H9 (cell line): ENCODE measurements around the gene CEP152. TPM values are rescaled to one million over a fixed set of nuclear protein-coding genes. Genes with fewer than 3 reads are reported as not detected.

Experiments used
- DNase-seq: peaks from one replicate; pipeline ENCODE4 v3.0.0-alpha.2; 2017
- H2AFZ ChIP-seq: one replicate; pipeline ENCODE4 v1.6.1; 2013; ENCODE audit warnings: mild to moderate bottlenecking, low read length, control low read depth, moderate library complexity
- H2AK5ac ChIP-seq: 2 replicates; pipeline ENCODE4 v1.6.1; 2013; ENCODE audit warnings: low read length, control low read depth, mixed read lengths; ENCODE audit not compliant: insufficient read length
- H2BK120ac ChIP-seq: one replicate; pipeline ENCODE4 v1.6.1; 2013; ENCODE audit warnings: low read depth, mild to moderate bottlenecking, low read length, control low read depth, inconsistent platforms; ENCODE audit not compliant: poor library complexity, severe bottlenecking
- H2BK12ac ChIP-seq: 2 replicates; pipeline ENCODE4 v1.6.1; 2013; ENCODE audit warnings: low read length, control low read depth, mixed read lengths, low read depth; ENCODE audit not compliant: insufficient read length
- H2BK15ac ChIP-seq: 2 replicates; pipeline ENCODE4 v1.6.1; 2013; ENCODE audit warnings: low read depth, low read length, control low read depth
- H2BK20ac ChIP-seq: one replicate; pipeline ENCODE4 v1.6.1; 2013; ENCODE audit warnings: low read depth, mild to moderate bottlenecking, low read length, control low read depth, inconsistent platforms; ENCODE audit not compliant: poor library complexity, severe bottlenecking
- H2BK5ac ChIP-seq: 2 replicates; pipeline ENCODE4 v1.6.1; 2013; ENCODE audit warnings: low read length, control low read depth, mixed read lengths; ENCODE audit not compliant: insufficient read length
- H3K14ac ChIP-seq: 2 replicates; pipeline ENCODE4 v1.6.1; 2013; ENCODE audit warnings: low read length, control low read depth; ENCODE audit not compliant: insufficient read depth
- H3K18ac ChIP-seq: 2 replicates; pipeline ENCODE4 v1.6.1; 2013; ENCODE audit warnings: low read depth, mild to moderate bottlenecking, mixed read lengths, low read length, control low read depth; ENCODE audit not compliant: insufficient read length
- H3K23ac ChIP-seq: 2 replicates; pipeline ENCODE4 v1.6.1; 2013; ENCODE audit warnings: low read length, control low read depth, mixed read lengths, low read depth; ENCODE audit not compliant: insufficient read length
- H3K23me2 ChIP-seq: 2 replicates; pipeline ENCODE4 v1.6.1; 2013; ENCODE audit warnings: low read depth, mild to moderate bottlenecking, mixed read lengths, low read length, control low read depth; ENCODE audit not compliant: insufficient read length, poor library complexity, severe bottlenecking
- H3K27ac ChIP-seq: 2 replicates; pipeline ENCODE4 v1.5.1; 2013; ENCODE audit warnings: low read length, control low read depth, mixed read lengths, low read depth; ENCODE audit not compliant: insufficient read length
- H3K27me3 ChIP-seq: 2 replicates; pipeline ENCODE4 v1.6.1; 2013; ENCODE audit warnings: low read length, control low read depth, inconsistent platforms; ENCODE audit not compliant: insufficient read depth
- H3K4ac ChIP-seq: 2 replicates; pipeline ENCODE4 v1.6.1; 2013; ENCODE audit warnings: low read depth, mild to moderate bottlenecking, control low read depth, inconsistent platforms, low read length, moderate library complexity
- H3K4me1 ChIP-seq: 2 replicates; pipeline ENCODE4 v1.6.1; 2013; ENCODE audit warnings: low read length, control low read depth, inconsistent platforms; ENCODE audit not compliant: insufficient read depth
- H3K4me2 ChIP-seq: 2 replicates; pipeline ENCODE4 v1.6.1; 2013; ENCODE audit warnings: low read length, control low read depth, mixed read lengths; ENCODE audit not compliant: insufficient read length, insufficient read depth
- H3K56ac ChIP-seq: 2 replicates; pipeline ENCODE4 v1.6.1; 2013; ENCODE audit warnings: low read depth, mild to moderate bottlenecking, mixed read lengths, low read length, control low read depth; ENCODE audit not compliant: insufficient read length
- H3K79me1 ChIP-seq: 2 replicates; pipeline ENCODE4 v1.6.1; 2013; ENCODE audit warnings: low read depth, mild to moderate bottlenecking, moderate library complexity, low read length, control low read depth, inconsistent platforms; ENCODE audit not compliant: insufficient read depth, poor library complexity, severe bottlenecking
- H3K79me2 ChIP-seq: 2 replicates; pipeline ENCODE4 v1.6.1; 2013; ENCODE audit warnings: low read length, control low read depth, inconsistent platforms; ENCODE audit not compliant: insufficient read depth
- H3K9ac ChIP-seq: 2 replicates; pipeline ENCODE4 v1.6.1; 2013; ENCODE audit warnings: low read length, control low read depth, mixed read lengths; ENCODE audit not compliant: insufficient read length; ENCODE audit errors: extremely low read depth
- H3K9me3 ChIP-seq: one replicate; pipeline ENCODE4 v1.6.1; 2013; ENCODE audit warnings: low read depth, low read length, inconsistent platforms; ENCODE audit not compliant: control insufficient read depth
- H3T11ph ChIP-seq: one replicate; pipeline ENCODE4 v1.6.1; 2013; ENCODE audit warnings: mild to moderate bottlenecking, low read length, control low read depth, inconsistent platforms
- H4K20me1 ChIP-seq: one replicate; pipeline ENCODE4 v1.6.1; 2013; ENCODE audit not compliant: control insufficient read depth, insufficient read length, insufficient read depth
- H4K5ac ChIP-seq: 2 replicates; pipeline ENCODE4 v1.6.1; 2013; ENCODE audit warnings: low read depth, mild to moderate bottlenecking, mixed read lengths, low read length, control low read depth; ENCODE audit not compliant: insufficient read length
- H4K8ac ChIP-seq: replicated peaks from 2 replicates; pipeline ENCODE4 v1.6.1; 2013; ENCODE audit warnings: low read length, control low read depth, mixed read lengths, low read depth; ENCODE audit not compliant: insufficient read length
- H4K91ac ChIP-seq: 2 replicates; pipeline ENCODE4 v1.6.1; 2013; ENCODE audit warnings: low read depth, mild to moderate bottlenecking, moderate library complexity, mixed read lengths, low read length, control low read depth; ENCODE audit not compliant: insufficient read length
- H3K27ac Mint-ChIP-seq, 3 experiments: 2 replicates in 2 of 3; 3 replicates in 1 of 3; pipeline ENCODE4 v1.8.0; 2020 to 2021; ENCODE audit warnings: mixed read lengths in 3 of 3, mild to moderate bottlenecking in 1 of 3, moderate library complexity in 1 of 3
- H3K27me3 Mint-ChIP-seq: 2 replicates; pipeline ENCODE4 v1.8.0; 2021; ENCODE audit warnings: low read depth, mild to moderate bottlenecking, moderate library complexity, mixed read lengths
- H3K36me3 Mint-ChIP-seq, 3 experiments: 2 replicates in 2 of 3; 3 replicates in 1 of 3; pipeline ENCODE4 v1.8.0; 2020 to 2021; ENCODE audit warnings: low read depth in 3 of 3, mixed read lengths in 3 of 3; ENCODE audit not compliant: insufficient read depth in 1 of 3
- H3K4me1 Mint-ChIP-seq, 2 experiments: 2 replicates each; pipeline ENCODE4 v1.8.0; 2020; ENCODE audit warnings: mixed read lengths in 2 of 2
- H3K4me3 Mint-ChIP-seq, 2 experiments: 2 replicates in 1 of 2; 3 replicates in 1 of 2; pipeline ENCODE4 v1.8.0; 2020 to 2021; ENCODE audit warnings: mild to moderate bottlenecking in 2 of 2, mixed read lengths in 2 of 2, moderate library complexity in 1 of 2
- H3K9me3 Mint-ChIP-seq, 2 experiments: 2 replicates in 1 of 2; 3 replicates in 1 of 2; pipeline ENCODE4 v1.8.0; 2020; ENCODE audit warnings: mild to moderate bottlenecking in 2 of 2, mixed read lengths in 2 of 2, moderate library complexity in 1 of 2
- CTCF ChIP-seq: fragments of 200-600 bp; sonication (generic); conservative IDR thresholded peaks from 3 replicates; pipeline ENCODE4 v1.8.0; 2021; ENCODE audit warnings: antibody characterized with exemption, mild to moderate bottlenecking
- WGBS: extraction: QIAGEN DNeasy Blood & Tissue Kit; methylation state at CpG from one replicate; pipeline ENCODE4 v1.1.7; 2013; ENCODE audit warnings: missing lambda C conversion rate, low lambda C conversion rate, mixed read lengths; ENCODE audit not compliant: insufficient read length; ENCODE audit errors: extremely low coverage; 5-methylcytosine and 5-hydroxymethylcytosine counted together
- total RNA-seq: library from RNA; stranded (reverse); gene quantifications from 2 replicates; pipeline ENCODE4 v1.2.1, GENCODE V29; 2021

CEP152 gene
- total RNA-seq, 1 experiment from 2014 or later: 10.9 TPM

- no peaks in the 10 kb centered on the region for H3K79me1 ChIP-seq
- no peak overlapping the region for H2BK5ac ChIP-seq
- no peak overlapping the region for H2BK20ac ChIP-seq
- H4K8ac ChIP-seq: no peak overlapping the region
- H4K91ac ChIP-seq: no peak overlapping the region
- H3K4me1 ChIP-seq: no peaks in the 10 kb centered on the region
- no peaks in the 10 kb centered on the region for H3K23me2 ChIP-seq
- no peak overlapping the region for H3K4ac ChIP-seq
- H3K27me3 ChIP-seq: no peaks in the 10 kb centered on the region
- Mint-ChIP-seq H3K4me1 (peaks cover 8 to 35% of the 10 kb centered on the region in 2 experiments), H3K36me3 (peaks cover 8 to 28% (median 25%) of the 10 kb centered on the region in 3 experiments; a peak in 6 of 7 replicates), H3K4me3 (no peak overlapping the region), H3K27me3 (no peaks in the 10 kb centered on the region), H3K27ac (no peak overlapping the region), H3K9me3 (no peaks in the 10 kb centered on the region)
- no peak overlapping the region for H3K23ac ChIP-seq
- WGBS: no CpG with 5 or more reads among the region's 3 CpGs
- H3K79me2 ChIP-seq: no peaks in the 10 kb centered on the region
- no peak overlapping the region for H2BK120ac ChIP-seq
- no peak overlapping the region for H3K56ac ChIP-seq
- H3K4me2 ChIP-seq: no peak overlapping the region
- no peak for TF ChIP-seq CTCF
- no peak overlapping the region for H3T11ph ChIP-seq
- no peak overlapping the region for H2BK15ac ChIP-seq
- H4K5ac ChIP-seq: no peak overlapping the region
- no peak overlapping the region for H2AFZ ChIP-seq
- H4K20me1 ChIP-seq: no peaks in the 10 kb centered on the region
- no peak for DNase-seq
- H2AK5ac ChIP-seq: no peak overlapping the region
- no peak overlapping the region for H3K9ac ChIP-seq
- H3K9me3 ChIP-seq: no peaks in the 10 kb centered on the region
- no peak overlapping the region for H2BK12ac ChIP-seq
- H3K18ac ChIP-seq: no peak overlapping the region
- no peak overlapping the region for H3K27ac ChIP-seq
- H3K14ac ChIP-seq: no peak overlapping the region
These were observed 13.9 kb downstream of the CEP152 start for GRCh38 chr15:48796930-48797329.
